PC-3 (cell line): Measurements from ENCODE around the gene KIF18B. TPM values are rescaled to one million over a fixed set of nuclear protein-coding genes. Genes with fewer than 3 reads are reported as not detected.

ENCODE experiments used
- ATAC-seq: fragments of 200-7000 bp; cut with Tn5 transposase; 2 replicates; pipeline ENCODE4 v1.9.1; 2020; ENCODE audit warnings: mild to moderate bottlenecking, moderate library complexity
- BruUV-seq: library from RNA; stranded (reverse); fragments of 400-500 nt; replicated peaks from 2 replicates; lab custom pipeline; 2021; lab: Mats Ljungman, UMichigan
- CTCF ChIA-PET: fragments of 300-600 bp; sonication (Branson Sonifier 250); formaldehyde crosslinking; loops from one replicate; lab custom pipeline; 2022; ENCODE audit warnings: antibody characterized with exemption; lab: Charles Lee
- POLR2A ChIA-PET: fragments of 300-600 bp; sonication (Branson Sonifier 250); formaldehyde crosslinking; loops from one replicate; lab custom pipeline; 2022; ENCODE audit warnings: antibody characterized with exemption; ENCODE audit not compliant: unreplicated experiment; lab: Charles Lee
- DNase-seq: peaks from one replicate; pipeline ENCODE4 v3.0.0-alpha.2; 2015
- H2AFZ ChIP-seq: fragments of 300-600 bp; sonication (generic); 2 replicates; pipeline ENCODE4 v1.6.0; 2016; ENCODE audit warnings: antibody characterized with exemption, low read length
- H3F3A ChIP-seq: fragments of 300-600 bp; sonication (generic); one replicate; pipeline ENCODE4 v1.6.0; 2017; ENCODE audit warnings: antibody characterized with exemption, low read length, control low read depth, mild to moderate bottlenecking; ENCODE audit not compliant: unreplicated experiment
- H3K27ac ChIP-seq: fragments of 300-600 bp; sonication (generic); 2 replicates; pipeline ENCODE4 v1.5.1; 2016; ENCODE audit warnings: mild to moderate bottlenecking, low read length
- H3K27me3 ChIP-seq: fragments of 300-600 bp; sonication (generic); 2 replicates; pipeline ENCODE4 v1.6.1; 2016; ENCODE audit warnings: low read length, mixed read lengths
- H3K36me3 ChIP-seq: fragments of 300-600 bp; sonication (generic); 2 replicates; pipeline ENCODE4 v1.6.1; 2016; ENCODE audit warnings: low read depth, mixed run types, low read length, mixed read lengths
- H3K4me1 ChIP-seq: fragments of 300-600 bp; sonication (generic); 2 replicates; pipeline ENCODE4 v1.5.1; 2016; ENCODE audit warnings: low read length; ENCODE audit not compliant: insufficient read depth
- H3K4me2 ChIP-seq: fragments of 300-600 bp; sonication (generic); 2 replicates; pipeline ENCODE4 v1.6.0; 2016; ENCODE audit warnings: low read length
- H3K4me3 ChIP-seq: fragments of 300-600 bp; sonication (generic); 2 replicates; pipeline ENCODE4 v1.5.1; 2016; ENCODE audit warnings: mild to moderate bottlenecking, low read length, mixed read lengths
- H3K79me2 ChIP-seq: fragments of 300-600 bp; sonication (generic); 2 replicates; pipeline ENCODE4 v1.6.1; 2017; ENCODE audit warnings: low read length, mixed read lengths
- H3K9ac ChIP-seq: fragments of 300-600 bp; sonication (generic); 2 replicates; pipeline ENCODE4 v1.6.0; 2016; ENCODE audit warnings: mild to moderate bottlenecking, low read length
- H3K9me2 ChIP-seq: fragments of 300-600 bp; sonication (generic); replicated peaks from 2 replicates; pipeline ENCODE4 v1.6.1; 2016; ENCODE audit warnings: mixed run types, low read length, mixed read lengths
- H3K9me3 ChIP-seq: fragments of 300-600 bp; sonication (generic); 2 replicates; pipeline ENCODE4 v1.6.1; 2016; ENCODE audit warnings: low read length, mixed read lengths
- H4K20me1 ChIP-seq: fragments of 300-600 bp; sonication (generic); 2 replicates; pipeline ENCODE4 v1.6.1; 2016; ENCODE audit warnings: low read length, mixed read lengths
- CTCF ChIP-seq: fragments of 300-600 bp; sonication (generic); conservative IDR thresholded peaks from 2 replicates; pipeline ENCODE4 v1.5.1; 2017; ENCODE audit warnings: antibody characterized with exemption, low read depth, mild to moderate bottlenecking, low read length
- EZH2 ChIP-seq: fragments of 300-600 bp; sonication (generic); IDR thresholded peaks from one replicate; pipeline ENCODE4 v1.6.1; 2017; ENCODE audit warnings: antibody characterized with exemption, mild to moderate bottlenecking, low read length; ENCODE audit not compliant: unreplicated experiment
- EZH2phosphoT487 ChIP-seq: fragments of 300-600 bp; sonication (generic); IDR thresholded peaks from 2 replicates; pipeline ENCODE4 v1.6.1; 2018; ENCODE audit warnings: mild to moderate bottlenecking, antibody characterized with exemption, low read length, borderline replicate concordance
- intact Hi-C: fragments of 100-400 bp; cut with micrococcal nuclease; formaldehyde crosslinking; loops from 2 replicates; pipeline ENCODE4 v1.9.0; 2023
- total RNA-seq: library from RNA; depleted of rRNA; stranded (reverse); fragments of >200 nt; gene quantifications from 2 replicates; pipeline ENCODE4 v1.2.3, GENCODE V29; 2014

The KIF18B gene
- total RNA-seq, 1 experiment from 2014 or later, result 25.0 TPM

DNA sequence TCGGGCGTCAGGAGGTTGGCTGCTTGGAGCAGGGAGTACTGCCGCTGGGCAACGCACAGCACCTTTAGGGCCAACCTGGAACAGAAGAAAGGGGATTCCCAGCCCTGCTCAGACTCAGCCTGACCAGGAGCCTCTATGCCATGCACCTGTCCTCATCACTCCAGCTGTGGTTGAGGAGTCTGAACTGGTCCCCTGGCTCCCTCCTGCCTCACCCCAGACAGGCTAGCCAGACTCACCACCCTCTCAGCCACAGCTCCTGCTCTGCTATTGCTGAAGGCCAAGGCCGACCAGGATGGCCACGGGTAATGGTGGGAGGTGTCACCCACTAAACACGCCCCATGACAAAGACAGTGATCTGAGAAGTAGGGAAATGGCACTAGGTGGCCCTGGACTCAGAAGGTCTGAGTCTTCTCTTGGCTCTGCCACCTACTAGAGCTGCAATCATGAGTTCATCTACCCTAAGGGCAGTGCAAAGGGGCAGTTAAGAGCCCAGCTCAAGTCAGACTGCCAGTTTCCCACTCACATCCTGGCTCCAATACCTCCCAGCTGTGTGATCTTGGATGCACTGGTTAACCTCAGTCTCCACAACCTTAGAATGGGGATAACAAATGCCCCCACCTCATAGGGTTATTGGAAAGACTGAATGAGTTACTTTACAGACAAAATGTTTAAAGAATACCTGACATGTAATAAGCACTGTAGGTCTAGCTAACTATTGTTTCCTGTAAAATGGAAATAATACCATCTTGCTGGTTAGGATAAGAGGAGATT, 18.4 kb downstream of the KIF18B start:
- no TSS peak for BruUV-seq

GRCh38 chr17:44928136-44928535, 19.4 kb downstream of the KIF18B start:
- TF ChIP-seq EZH2phosphoT487, result no peak
- TF ChIP-seq EZH2, result no peak
- H3K4me1 ChIP-seq, result 0 out of 2 replicates have a peak, but pooled peaks cover 3% of the 10 kb centered on the region
- H3K9me3 ChIP-seq, result no peaks in the 10 kb centered on the region
- no peaks in the 10 kb centered on the region for H3K27me3 ChIP-seq
- CTCF ChIA-PET, result no interaction called here
- POLR2A ChIA-PET, result no interaction called here
- no peak overlapping the region for H3K4me3 ChIP-seq
- H3K9me2 ChIP-seq, result no peaks in the 10 kb centered on the region
- BruUV-seq, result no TSS peak
- no peak overlapping the region for H3K9ac ChIP-seq
- no peak overlapping the region for H3K4me2 ChIP-seq
- intact Hi-C loops, result no loop called here
- no peak overlapping the region for H3K27ac ChIP-seq
- H4K20me1 ChIP-seq, result no peaks in the 10 kb centered on the region
- DNase-seq, result no peak
- peaks cover 75% of the 10 kb centered on the region for H3K36me3 ChIP-seq
- H3K79me2 ChIP-seq, result no peaks in the 10 kb centered on the region
- peaks cover 7% of the 10 kb centered on the region for H3F3A ChIP-seq
- no peak for ATAC-seq
- H2AFZ ChIP-seq, result no peak overlapping the region

More for the DNA sequence above, 18.4 kb downstream of the KIF18B start:
- no peak for ATAC-seq
- H3K79me2 ChIP-seq, result no peaks in the 10 kb centered on the region
- intact Hi-C loops, result no loop called here
- no peak overlapping the region for H3K4me3 ChIP-seq
- H3K27ac ChIP-seq, result no peak overlapping the region
- ChIA-PET CTCF (no interaction called here), POLR2A (no interaction called here)
- H3F3A ChIP-seq, result peaks cover 3% of the 10 kb centered on the region
- H3K4me2 ChIP-seq, result no peak overlapping the region
- TF ChIP-seq EZH2phosphoT487 (no peak), EZH2 (no peak), CTCF (no peak)
- DNase-seq, result no peak
- no peaks in the 10 kb centered on the region for H3K27me3 ChIP-seq
- H2AFZ ChIP-seq, result no peak overlapping the region
- no peaks in the 10 kb centered on the region for H3K9me2 ChIP-seq
- H3K4me1 ChIP-seq, result 0 out of 2 replicates have a peak, but pooled peaks cover under 1% of the 10 kb centered on the region
- no peaks in the 10 kb centered on the region for H4K20me1 ChIP-seq
- H3K36me3 ChIP-seq, result peaks cover 83% of the 10 kb centered on the region
- no peak overlapping the region for H3K9ac ChIP-seq
- no peaks in the 10 kb centered on the region for H3K9me3 ChIP-seq

GRCh38 chr17:44927696-44928095, 19.9 kb downstream of the KIF18B start:
- H3F3A ChIP-seq, result peaks cover 7% of the 10 kb centered on the region
- no peak overlapping the region for H3K4me3 ChIP-seq
- H3K4me1 ChIP-seq, result 0 out of 2 replicates have a peak, but pooled peaks cover 3% of the 10 kb centered on the region
- no peaks in the 10 kb centered on the region for H3K9me2 ChIP-seq
- H3K27me3 ChIP-seq, result no peaks in the 10 kb centered on the region
- H3K27ac ChIP-seq, result no peak overlapping the region
- no peak overlapping the region for H3K4me2 ChIP-seq
- H4K20me1 ChIP-seq, result no peaks in the 10 kb centered on the region
- TF ChIP-seq EZH2phosphoT487, result no peak
- TF ChIP-seq EZH2, result no peak
- no peak for TF ChIP-seq CTCF
- ChIA-PET CTCF (no interaction called here), POLR2A (no interaction called here)
- no peak overlapping the region for H2AFZ ChIP-seq
- H3K9ac ChIP-seq, result no peak overlapping the region
- ATAC-seq, result no peak
- no peak for DNase-seq
- H3K9me3 ChIP-seq, result no peaks in the 10 kb centered on the region
- BruUV-seq, result no TSS peak
- no peaks in the 10 kb centered on the region for H3K79me2 ChIP-seq
- intact Hi-C loops, result no loop called here
- peaks cover 71% of the 10 kb centered on the region for H3K36me3 ChIP-seq
